VCaP (cell line): ENCODE measurements around the gene PRKG1.

Experiments used
- H3K27ac ChIP-seq: fragments of 450-650 bp; 2 replicates; pipeline ENCODE4 v1.5.1; 2017
- TF ChIP-seq, protein P1 (sequence below): fragments of 450-650 bp; conservative IDR thresholded peaks from 2 replicates; pipeline ENCODE4 v1.5.1; 2017; ENCODE audit warnings: mild to moderate bottlenecking, moderate library complexity

The PRKG1 gene

DNA sequence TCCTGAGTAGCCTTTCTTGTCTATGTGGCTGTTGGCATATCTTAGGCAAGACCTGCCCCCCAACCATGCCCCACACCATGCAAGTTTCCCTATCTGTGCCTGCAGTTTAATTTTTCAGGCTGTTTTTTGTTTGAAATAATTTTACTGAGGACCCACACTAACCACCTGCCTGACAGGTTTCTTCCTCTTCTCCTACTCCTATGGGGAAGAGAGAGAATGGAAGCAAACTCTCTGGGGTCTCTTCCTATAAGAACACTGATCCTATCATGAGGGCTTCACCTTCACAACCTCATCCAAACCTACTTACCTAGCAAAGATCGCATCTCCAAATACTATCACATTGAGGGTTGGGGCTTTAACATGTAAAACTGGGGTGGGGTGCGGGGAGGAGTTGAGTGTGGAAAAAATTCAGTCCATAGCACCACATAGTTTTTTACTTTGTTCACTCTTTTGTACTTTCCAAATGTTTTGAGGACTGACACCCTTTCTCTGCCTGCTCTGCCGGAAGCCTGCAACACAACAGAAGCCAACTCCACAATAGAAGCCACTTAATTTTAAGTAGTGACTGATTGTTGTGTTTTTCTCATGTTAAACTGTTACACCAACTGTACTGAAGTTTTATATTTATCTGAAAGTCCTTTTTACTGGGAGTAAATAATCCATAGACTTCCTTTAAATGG, 692.3 kb downstream of the PRKG1 start:
- TF ChIP-seq, protein P1, sequence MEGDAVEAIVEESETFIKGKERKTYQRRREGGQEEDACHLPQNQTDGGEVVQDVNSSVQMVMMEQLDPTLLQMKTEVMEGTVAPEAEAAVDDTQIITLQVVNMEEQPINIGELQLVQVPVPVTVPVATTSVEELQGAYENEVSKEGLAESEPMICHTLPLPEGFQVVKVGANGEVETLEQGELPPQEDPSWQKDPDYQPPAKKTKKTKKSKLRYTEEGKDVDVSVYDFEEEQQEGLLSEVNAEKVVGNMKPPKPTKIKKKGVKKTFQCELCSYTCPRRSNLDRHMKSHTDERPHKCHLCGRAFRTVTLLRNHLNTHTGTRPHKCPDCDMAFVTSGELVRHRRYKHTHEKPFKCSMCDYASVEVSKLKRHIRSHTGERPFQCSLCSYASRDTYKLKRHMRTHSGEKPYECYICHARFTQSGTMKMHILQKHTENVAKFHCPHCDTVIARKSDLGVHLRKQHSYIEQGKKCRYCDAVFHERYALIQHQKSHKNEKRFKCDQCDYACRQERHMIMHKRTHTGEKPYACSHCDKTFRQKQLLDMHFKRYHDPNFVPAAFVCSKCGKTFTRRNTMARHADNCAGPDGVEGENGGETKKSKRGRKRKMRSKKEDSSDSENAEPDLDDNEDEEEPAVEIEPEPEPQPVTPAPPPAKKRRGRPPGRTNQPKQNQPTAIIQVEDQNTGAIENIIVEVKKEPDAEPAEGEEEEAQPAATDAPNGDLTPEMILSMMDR, result no peak

DNA sequence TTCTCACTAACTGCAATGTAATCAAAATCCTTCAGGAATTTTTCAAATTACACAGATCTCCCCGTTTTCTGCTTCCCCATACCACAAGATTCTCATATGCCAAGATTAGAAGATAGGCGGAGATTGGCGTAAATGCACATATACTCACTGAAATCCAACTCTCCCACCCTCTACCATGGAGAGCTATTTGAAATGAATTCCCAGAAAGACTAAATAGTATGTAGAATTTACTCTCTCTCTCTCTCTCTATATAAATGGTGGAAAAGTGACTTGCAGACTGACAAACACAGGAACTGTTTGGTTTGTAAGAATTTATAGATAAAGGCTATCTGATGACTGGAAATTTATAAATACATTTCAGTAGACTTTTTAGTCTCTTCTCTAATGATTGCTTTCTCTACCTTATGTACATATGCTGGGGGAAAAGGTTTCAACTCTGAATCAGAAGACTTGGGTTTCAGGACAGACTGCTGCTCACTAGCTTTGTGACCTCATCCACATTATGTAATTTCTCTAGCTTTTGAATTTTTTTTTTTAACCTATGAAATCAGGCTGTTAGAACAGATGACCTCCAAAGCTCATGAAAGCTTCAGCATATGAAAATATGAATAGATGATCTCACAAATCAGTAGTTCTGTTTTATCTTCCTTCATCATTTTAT, 692.9 kb downstream of the PRKG1 start:
- TF ChIP-seq, protein P1, result no peak
- no peak overlapping the region for H3K27ac ChIP-seq

More for the DNA sequence above, 692.3 kb downstream of the PRKG1 start:
- no peak overlapping the region for H3K27ac ChIP-seq

DNA sequence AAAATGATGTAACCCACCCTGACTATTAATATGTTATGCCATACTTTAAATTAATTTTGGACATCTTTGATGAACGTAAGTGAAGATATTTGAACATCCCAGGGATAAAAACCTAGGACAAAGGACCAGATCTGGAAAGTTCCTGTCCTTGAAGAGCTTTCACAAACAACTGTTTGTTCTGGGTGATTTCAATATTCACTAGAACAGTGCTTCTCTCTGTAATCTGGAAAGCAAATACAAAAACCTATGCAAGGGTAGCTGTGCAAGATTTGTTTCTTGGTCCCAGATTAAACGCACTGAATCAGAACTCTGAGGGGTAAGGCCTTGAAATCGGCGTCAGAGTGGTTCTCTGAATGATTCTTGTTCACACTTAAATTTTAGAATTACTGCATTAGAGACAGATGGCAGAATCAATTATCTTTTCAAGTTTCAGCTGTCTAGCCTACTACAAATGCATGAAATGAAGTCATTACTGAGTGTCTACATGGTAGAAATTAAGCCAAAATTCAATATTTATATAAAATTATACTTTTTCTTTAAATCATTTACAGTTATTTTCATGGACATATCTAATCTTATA, 694.7 kb downstream of the PRKG1 start:
- H3K27ac ChIP-seq, result no peak overlapping the region
- TF ChIP-seq, protein P1, result no peak

DNA sequence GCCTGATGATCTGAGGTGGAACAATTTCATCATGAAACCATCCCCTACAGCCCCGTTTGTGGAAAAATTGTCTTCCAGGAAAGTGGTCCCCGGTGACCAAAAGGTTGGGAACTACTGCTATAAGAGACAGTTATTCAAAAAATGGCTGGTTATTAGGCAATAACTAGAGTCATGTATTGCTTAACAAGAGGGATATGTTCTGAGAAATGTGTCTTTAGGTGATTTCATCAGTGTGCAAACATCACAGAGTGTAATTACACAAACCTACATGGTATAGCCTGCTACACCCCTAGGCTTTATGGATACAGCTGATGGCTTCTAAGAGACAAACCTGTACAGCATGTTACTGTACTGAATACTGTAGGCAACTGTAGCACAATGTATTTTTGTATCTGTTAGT, 696.4 kb downstream of the PRKG1 start:
- TF ChIP-seq, protein P1, result no peak
- H3K27ac ChIP-seq, result no peak overlapping the region

DNA sequence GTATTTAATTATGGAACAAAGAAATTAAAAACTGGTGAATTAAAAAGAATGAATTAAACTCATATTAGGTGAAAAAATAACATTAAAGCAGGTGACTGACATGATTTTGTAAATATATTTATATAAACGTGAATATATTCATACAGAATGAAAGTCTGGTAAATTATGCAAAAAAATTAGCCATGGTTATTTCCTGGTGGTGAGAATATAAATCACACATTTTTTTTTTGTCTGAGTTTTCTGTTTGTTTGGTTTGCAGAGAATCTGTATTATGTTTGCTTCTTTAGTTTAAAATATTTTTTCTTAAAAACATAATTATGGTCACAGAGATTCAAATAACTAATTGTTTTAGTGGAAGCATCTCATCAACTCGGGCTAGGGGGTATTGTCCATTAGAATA, 698.1 kb downstream of the PRKG1 start:
- H3K27ac ChIP-seq, result no peak overlapping the region
- TF ChIP-seq, protein P1, result no peak

DNA sequence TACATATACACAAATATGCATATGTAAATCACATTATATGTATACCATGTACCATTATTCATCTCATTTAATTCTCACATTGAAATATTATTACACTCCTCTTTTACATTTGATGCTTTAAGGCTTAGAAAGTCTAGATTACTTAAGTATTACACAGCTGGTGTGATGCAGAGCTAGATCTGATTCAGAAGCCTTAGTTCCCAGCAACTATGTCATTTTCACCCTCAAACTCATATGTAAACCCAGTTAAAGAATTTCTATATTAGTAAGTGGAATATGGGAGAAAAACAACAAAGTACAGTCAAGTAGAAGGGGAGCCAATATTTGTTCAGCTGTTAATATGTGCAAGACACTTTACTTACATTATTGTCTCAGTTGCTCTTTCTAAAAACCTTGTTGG, 699.4 kb downstream of the PRKG1 start:
- TF ChIP-seq, protein P1, result no peak
- H3K27ac ChIP-seq, result no peak overlapping the region

DNA sequence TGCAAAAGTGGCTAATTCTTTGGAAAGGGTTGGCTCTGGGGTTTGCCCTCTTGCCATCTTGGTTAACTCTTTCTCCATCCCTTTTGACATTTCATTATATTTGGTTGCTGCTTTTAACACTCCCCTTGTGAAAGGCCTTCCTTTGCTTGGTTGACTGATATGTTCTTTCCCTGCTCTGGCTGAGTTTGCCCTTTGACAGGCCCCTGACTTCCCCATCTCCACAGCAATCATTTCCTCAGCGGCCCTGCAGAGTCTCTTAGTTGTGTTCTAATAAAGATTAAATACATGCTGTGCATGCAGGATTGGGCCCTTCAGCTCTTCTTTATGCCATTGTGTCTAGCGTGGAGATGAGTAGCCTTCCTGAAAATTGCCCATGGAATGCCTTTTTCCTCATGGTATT, 709.7 kb downstream of the PRKG1 start:
- no peak overlapping the region for H3K27ac ChIP-seq
- TF ChIP-seq, protein P1, result no peak
